Nucleus accumbens (tissue), 56 donors: ENCODE results near the gene GNGT1.

ENCODE experiments used
- DNase-seq, 56 donors: peaks; one replicate each; lab custom pipeline; 2025; lab: John Stamatoyannopoulos, UW

Gene GNGT1

DNA sequence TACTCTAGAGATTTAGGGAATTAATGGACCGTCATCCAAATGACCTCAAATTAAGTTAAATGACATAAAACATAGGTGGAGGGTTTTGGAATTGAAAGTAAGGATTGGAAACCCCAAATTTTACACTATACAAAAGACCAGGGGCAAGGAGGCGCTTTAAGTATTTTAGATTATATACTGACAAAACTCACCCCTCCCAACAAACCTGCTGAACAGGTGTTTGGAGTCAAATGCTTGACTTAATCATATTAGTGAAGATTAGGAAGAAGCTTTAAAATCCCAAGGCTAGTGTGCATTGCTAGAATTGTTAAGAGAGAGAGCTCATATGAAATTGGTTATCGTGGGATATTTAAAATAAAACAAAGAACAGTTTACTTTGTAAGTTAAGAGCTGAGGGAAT lies at the start of gene GNGT1:
TSS of gene GNGT1 (plus strand) at position 301 of the 400 bp plus-strand sequence. CDS start 180 bp downstream, outside the sequence.
- no peak for DNase-seq

GRCh38 chr7:93858857-93859256 lies 47.5 kb upstream of the GNGT1 start:
- no peak for DNase-seq

DNA sequence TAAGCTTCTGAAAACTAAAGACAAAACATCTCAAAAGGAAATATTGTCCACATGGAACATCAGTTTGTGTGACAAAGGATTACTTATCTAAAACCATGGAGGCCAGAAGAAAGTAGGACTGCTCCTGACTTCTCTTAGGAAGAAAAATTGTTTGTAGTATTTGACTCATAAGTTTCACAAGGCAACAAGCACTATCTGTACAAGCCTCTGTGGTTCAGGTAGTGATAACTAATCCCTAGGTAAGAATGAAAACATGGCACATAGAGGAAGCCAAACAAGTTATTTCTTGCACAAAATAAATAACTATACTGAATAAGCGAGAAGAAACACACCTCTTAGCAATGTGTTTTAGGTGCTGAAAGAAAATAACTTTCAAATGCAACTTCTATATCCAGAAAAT lies 46.1 kb upstream of the GNGT1 start:
- DNase-seq: no peak

DNA sequence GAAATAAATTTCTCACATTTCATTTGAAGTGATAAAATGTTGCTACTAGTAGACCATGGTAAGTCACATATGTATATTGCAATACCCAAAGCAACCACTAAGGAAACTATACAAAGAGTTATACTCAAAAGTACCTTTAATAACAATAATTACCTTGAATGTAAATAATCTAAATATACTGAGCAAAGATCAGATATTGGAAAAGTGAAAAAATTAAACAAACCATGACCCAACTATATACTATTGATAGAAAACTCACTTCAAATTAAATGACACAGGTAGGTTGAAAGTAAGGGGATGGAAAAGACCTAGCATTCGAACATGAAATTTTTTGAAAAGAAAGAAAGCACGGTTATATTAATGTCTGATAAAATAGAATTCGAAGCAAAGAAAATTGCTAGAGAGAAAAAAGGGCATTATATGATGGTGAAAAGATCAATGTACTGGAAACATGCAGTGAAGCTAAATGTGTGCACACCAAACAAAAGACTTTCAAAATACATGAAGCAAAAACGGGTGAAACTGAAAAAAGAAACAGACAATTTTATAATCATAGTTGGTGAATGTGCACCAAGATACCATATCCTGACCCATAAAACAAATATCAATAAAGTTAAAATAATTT lies 44.9 kb upstream of the GNGT1 start:
- no peak for DNase-seq

DNA sequence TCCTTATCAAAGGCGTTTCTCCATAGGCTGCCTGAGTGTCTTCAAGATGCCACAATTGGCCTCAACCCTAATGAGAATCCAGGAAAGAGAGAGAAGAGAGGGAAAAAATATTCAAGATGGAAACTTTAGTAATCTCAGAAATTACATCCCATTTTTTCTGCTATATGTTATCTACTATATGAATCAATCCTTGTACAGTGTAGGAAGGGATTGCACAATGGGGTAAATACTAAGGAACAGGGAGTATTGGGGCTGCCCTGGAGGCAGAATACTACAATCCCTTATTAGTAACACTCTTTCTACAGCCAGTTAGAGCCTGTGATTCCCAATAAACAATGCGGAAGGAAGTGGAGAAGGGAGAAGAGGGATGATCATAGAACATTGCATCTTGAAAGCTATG lies 43.7 kb upstream of the GNGT1 start:
- no peak for DNase-seq

DNA sequence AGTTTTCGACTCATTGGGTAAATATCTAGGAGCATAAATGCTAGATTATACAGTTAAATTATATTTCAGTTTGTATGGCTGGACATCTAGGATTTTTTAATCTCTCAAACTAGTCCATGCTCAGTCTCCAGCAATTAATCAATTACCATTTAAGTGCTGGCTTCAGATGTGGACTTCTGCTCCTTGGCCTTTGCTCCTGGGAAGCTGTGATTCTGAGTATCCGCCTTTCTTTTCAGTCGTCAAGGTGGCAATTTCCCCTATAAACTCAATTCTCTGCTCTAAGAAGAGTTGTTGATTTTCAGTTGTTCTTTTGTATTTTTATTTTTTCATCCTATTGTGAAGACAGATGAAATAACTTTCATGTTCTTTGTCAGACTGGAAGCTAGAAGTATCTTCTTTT lies 39.5 kb upstream of the GNGT1 start:
- no peak for DNase-seq

DNA sequence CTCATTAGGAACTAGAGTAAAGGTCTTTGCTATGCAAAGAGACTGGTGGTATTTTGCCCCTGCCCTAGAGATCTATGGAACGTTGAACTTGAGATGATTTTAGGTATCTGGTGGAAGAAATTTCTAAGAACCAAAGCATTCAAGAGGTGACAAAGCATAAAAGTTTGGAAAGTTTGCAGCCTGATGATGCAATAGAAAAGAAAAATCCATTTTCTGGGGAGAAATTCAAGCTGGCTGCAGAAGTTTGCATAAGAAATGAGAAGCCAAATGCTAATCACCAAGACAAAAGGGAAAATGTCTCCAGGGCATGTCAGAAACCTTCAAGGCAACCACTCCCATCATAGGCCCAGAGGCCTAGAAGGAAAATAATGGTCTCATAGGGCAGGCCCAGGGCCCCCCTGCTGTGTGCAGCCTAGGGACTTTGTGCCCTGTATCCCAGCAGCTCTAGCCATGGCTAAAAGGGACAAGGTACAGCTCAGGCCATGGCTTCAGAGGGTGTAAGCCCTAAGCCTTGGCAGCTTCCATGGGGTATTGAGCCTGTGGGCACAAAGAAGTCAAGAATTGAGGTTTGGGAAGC lies 32.3 kb upstream of the GNGT1 start:
- no peak for DNase-seq

DNA sequence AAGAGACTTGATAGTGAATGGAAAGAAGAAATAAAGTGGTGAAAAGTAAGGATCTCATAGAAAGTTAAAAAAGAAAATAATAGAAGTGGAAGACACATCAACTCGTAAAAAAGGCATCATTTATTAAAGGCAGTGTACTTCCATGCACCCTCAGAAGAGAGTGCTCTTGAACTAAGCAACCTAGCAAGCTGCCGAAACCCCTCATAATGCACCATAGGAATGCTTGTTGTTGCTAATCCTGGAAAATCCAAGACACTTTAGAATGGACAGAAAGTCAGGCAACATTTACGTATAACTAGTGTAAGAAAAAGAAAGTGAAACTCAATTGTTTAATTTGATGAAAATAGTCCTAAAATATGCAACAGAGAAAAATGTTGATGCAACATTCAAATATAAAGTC lies 28.6 kb upstream of the GNGT1 start:
- DNase-seq: no peak

GRCh38 chr7:93879356-93879755 lies 27.0 kb upstream of the GNGT1 start:
- DNase-seq: no peak

DNA sequence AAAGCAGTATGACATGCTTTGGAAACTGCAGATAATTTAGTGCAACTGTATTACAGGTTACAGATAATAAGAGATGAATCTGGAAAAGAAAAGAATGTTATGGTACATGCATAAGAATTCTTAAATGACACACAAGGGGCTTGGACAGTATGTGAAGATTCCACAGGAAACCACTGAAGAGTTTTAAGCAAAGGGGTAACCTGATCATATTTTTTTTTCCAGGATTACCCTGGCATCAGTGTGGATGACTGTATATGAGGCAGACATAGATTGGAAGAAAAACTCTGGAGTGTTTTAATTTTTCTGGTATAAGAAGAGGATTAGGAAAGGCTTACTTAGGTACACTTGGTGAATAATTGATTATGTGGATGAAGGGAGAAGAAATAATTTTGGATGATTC lies 23.9 kb upstream of the GNGT1 start:
- no peak for DNase-seq

GRCh38 chr7:93883078-93883916 lies 23.1 kb upstream of the GNGT1 start:
- no peak for DNase-seq

DNA sequence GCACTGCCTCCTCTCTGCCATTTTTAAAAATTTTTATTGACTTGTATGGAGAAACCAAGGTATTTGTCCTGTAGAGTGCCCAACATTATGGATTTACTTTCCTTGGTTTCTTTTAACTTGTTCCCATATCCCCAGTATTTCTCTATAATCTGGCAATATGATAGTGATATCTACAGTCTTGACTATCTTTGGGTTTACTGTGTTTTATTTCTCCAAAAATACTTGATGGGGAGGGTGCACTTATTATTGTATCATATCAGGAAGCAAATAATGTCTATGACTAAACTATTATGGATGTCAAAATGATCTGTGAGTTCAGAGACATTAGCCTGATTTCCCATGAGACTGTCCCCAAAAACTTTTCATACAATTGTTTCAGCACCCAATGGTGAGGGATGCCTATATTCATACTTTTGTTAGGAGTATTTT lies 22.4 kb upstream of the GNGT1 start:
- DNase-seq: no peak

GRCh38 chr7:93884541-93884940 lies 21.8 kb upstream of the GNGT1 start:
- no peak for DNase-seq

- no peak for DNase-seq
Measured at GRCh38 chr7:93889261-93889660, 17.1 kb upstream of the GNGT1 start.

- peak in 1 of 56 donors; percentile 0 for DNase-seq
Measured at GRCh38 chr7:93890041-93890463, 16.3 kb upstream of the GNGT1 start.

DNA sequence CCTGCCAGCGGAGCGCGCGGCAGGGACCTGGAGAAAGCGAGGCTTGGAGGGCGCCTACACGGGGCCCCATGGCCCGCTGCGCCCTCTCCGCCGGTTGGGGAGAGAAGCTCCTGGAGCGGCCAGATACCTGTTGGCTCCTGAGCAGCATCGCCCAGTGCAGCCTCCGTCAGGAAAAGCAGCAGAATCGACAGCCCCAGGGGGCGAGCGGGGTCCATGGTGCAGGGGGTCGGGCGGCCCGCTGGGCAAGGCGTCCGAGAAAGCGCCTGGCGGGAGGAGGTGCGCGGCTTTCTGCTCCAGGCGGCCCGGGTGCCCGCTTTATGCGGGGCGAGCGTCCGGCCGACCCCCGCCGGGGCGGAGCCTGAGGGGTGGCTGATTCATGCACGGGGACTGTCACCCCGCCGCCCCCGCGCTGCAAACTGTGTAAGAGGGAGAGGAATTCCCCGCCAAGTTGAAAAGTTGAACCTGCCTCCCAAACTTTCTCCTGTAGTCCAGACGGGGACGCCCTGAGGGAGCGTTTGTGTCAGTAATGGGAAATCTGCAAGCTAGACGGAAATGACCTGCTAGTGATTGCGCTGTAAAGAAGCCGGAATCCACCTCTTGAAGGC lies 15.8 kb upstream of the GNGT1 start, which contains the start of gene TFPI2:
TSS of gene TFPI2 (minus strand) at position 290 of the 605 bp plus-strand sequence. CDS start at position 215, 75 bp downstream.
- DNase-seq: peak in 1 of 56 donors; percentile 24

DNA sequence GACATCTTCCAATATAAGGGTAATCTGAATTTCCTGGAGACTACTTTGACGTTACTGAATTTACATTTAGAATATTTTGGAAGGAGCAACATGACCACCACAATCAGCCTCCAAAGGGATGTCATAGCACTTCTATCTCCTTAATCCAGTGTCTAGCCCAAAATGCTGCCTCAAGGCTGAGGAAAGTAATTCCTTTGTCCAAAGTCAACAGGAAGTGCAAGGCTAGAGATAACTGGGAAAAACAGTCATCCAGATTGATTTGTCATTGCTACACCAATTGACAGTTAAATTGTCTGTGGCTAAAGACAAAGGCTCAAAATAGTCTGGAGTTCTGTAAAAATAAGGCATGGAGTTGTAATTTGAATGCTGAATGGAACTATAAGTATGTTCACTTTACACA lies 11.9 kb upstream of the GNGT1 start:
- no peak for DNase-seq

- no peak for DNase-seq
Measured at GRCh38 chr7:93894966-93895640, 11.3 kb upstream of the GNGT1 start.

DNA sequence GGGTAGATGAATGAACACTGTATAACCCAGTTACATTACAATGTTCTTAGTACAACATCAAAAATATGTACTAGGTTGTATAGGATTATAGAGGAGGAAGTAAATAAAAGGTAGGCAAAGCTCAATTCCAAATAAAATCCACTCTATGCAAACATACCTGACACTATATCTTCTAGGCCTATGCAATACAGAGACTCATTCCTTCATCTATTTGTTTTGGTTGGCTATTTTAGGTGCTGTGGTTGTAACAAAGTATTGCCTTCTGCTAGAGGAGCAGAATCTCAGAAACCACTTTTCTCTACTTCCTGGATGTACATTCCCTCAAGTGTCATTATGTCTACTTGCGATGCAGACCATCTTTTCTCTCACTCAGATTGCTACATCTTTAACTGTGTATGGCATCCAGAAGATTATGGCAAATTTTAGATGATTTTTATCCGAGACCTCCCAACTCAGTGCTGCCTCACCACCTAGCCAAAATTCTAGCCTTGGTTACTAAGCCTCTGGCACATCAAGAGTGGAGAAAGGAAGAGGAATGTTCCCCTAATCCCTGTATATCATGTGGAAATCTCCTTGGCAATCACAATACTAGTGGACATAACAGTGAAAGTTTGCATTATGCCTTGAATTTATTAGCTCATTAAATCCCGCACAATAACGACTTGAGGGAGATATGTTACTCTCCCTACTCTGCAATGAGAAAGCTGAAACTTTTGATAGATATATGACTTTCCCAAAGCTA lies 10.3 kb upstream of the GNGT1 start:
- DNase-seq: no peak

GRCh38 chr7:93897680-93898079 lies 8.7 kb upstream of the GNGT1 start:
- no peak for DNase-seq
